C4-2B (cell line): ENCODE data around the gene TRIM42.

Experiments
- CTCF ChIP-seq: fragments of 450-650 bp; conservative IDR thresholded peaks from 2 replicates; pipeline ENCODE4 v1.5.1; 2017; ENCODE audit warnings: mild to moderate bottlenecking
- ZFX ChIP-seq: fragments of 450-650 bp; IDR thresholded peaks from 2 replicates; pipeline ENCODE4 v1.6.1; 2017

DNA sequence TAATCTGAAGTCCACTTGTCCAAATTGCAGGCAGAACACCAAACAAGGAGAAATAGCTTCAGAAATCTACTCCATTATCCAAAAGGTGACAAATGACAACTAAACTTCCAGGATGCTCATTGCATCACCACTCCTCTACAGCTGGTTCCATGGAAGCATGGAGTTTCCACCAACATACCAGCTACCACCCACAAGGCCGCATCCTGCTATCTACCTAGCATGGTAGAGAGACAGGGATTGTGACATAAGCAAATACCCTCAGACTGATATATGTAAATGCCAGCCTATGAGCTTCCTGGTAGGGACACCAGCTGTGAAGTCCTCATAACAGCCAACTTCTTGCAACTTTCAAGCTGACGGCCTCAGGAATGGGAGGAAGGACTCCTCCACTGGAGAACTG is at the start of gene TRIM42:
- TF ChIP-seq CTCF = no peak
- TF ChIP-seq ZFX = no peak
